HG03571 (cell line): ENCODE results near the gene PELO.

Experiments used
- ATAC-seq: cut with Tn5 transposase; IDR thresholded peaks from one replicate; pipeline ENCODE4 v1.9.1; 2021; ENCODE audit not compliant: unreplicated experiment

Gene PELO

DNA sequence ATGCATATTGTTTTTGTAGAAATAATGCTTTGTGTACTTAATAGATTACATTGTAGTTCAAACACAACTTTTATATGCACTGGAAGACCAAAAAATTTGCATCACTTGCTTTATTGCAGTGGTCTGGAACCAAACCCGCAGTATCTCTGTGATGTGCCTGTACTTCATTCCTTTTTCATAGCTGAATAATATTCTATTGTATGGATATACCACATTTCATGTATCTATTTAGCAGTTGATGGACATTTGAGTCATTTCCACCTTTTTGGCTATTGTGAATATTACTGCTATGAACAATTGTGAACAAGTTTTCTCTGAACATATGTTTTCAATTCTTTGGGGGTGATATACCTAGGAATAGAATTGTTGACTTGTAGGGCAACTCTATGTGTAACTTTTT, 40.1 kb downstream of the PELO start:
- ATAC-seq: no peak

DNA sequence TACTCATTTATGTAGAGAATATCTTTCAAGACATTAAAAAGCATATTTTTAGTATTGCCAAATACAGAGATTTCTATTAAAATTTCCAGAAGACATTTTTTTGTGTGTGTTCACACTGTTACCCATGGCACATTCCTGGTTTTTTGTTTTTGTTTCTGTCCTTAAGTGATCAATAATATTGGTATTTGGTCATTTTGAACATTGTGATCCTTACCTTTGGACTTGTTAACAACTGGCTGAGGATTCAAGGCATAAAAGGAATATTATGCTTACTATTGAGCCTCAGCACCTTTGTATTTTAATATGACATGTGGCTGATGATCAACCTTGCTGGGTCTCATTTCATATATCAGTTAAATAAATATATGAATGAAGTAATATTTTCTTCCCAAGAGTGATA, 41.9 kb downstream of the PELO start:
- ATAC-seq: no peak

DNA sequence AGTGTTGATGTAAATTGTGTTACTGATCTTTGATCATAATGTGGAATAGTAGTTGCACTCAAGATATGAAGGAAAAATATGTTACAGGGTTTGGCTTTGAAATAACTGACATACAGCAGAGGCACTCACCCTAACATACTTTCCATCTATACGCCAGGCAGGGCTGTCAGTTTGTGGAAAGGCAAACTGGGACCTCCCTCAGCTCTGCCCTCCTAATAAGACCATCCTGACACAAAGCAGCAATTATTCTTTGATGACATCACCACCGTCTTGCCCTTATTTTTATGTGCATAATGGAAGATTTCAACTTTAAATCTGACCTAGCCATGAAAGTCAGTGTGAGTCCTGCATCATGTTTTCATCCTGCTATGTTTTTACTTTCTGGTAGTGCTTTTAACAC, 42.9 kb downstream of the PELO start:
- no peak for ATAC-seq

DNA sequence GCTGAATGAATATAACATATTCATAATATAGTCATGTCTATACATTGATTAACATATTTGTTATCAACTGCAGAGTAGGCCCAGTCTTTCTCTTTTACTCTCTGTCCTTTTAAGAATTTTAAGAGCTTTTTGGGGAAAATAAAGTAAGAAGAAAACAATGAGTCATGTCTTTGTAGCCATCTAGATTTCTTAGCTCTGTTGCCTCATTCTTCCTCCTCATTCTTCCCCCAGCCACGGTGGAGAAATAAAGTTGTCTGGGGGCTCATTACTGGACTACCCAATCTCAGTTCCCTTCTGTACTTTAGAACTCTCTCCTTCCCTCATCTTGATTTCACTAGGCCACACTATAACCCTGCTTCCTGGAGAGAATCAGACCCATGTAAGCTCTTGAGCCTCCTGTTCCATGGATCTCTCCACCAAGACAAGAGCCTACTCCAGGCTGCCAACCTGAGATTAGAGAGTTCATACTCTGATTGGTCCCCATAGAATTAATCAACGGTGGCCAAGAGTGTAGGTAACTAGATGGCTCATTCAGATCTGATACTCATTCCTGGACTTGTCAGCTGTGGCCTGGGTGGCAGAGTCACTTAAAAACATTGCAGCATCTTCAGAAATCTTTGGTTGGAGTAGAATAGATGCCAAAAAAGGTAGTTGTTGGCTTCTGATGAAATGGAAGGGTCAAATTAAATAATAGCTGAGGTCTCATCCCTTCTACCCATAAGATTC, 44.2 kb downstream of the PELO start:
- no peak for ATAC-seq

DNA sequence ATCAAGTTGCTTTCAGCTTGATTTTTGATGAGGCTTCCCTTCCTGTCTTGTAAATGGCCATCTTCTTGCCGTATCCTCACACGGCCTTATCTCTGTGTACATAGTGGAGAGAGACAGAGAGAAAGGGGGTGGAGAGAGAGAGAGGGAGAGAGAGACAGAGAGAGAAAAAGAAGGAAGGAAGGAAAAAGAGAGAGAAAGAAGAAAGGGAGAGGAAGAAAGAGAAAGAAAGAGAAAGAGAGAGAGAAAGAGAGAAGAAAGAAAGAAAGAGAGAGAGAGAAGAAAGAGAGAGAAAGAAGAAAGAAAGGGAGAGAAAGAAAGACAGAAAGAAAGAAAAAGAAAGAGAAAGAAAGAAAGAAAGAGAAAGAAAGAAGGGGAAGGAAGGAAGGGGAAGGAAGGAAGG, 46.6 kb downstream of the PELO start:
- no peak for ATAC-seq

DNA sequence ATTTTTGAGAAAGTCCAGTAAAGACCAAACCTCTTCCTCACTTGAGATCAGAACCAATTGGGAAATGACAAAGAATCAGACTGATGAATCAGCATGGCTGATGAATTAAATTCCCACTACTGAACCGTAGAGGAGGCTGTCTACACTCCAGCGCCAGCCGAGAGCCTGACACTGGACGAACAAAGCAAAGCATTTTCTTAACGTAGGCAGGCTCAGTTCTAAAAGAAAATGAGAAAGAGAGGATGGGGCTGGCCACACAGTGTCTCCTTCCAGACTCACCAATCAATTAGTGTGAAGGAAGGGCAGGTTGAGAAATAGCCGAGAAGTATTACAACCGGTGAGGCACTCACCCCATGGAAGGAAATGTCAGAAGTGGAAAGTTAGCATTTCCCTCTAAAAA, 49.4 kb downstream of the PELO start:
- no peak for ATAC-seq
